C1 segment of cervical spinal cord (tissue), 14 donors: Measurements from ENCODE around the gene DIO2.

Experiments
- DNase-seq, 14 donors: peaks; one replicate each; lab custom pipeline; 2025; lab: John Stamatoyannopoulos, UW

The DIO2 gene

DNA sequence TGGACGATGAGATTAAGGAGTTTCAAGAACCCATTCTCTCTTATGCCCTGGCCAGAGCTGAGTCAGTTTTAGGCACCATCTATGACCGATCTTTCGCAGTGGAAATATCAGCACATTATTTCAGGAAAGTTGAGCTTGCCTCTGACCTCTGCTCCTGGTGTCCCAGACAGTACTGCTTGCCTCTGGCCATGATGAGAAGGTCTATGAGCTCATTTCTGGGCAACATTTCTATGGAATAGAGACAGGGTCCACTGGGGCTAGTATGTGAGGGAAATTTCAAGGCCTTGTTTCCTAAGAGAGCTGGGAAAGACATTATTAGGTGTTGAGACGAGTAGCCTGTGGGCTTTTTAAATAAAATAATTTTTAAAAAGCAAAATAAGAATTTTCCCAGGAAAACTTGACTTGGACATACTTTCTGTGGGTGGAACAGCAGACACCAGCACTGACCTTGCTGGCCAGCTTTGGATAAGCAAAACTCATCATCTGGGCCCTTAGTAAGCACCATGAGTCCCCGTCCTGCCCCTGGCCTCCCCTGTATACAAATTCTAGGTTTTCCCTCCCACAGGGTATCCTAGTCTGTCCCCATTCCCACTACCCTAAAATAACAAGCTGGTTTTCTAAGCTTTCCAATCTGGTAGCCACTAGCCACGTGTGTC lies 43.4 kb downstream of the DIO2 start:
- DNase-seq: no peak

DNA sequence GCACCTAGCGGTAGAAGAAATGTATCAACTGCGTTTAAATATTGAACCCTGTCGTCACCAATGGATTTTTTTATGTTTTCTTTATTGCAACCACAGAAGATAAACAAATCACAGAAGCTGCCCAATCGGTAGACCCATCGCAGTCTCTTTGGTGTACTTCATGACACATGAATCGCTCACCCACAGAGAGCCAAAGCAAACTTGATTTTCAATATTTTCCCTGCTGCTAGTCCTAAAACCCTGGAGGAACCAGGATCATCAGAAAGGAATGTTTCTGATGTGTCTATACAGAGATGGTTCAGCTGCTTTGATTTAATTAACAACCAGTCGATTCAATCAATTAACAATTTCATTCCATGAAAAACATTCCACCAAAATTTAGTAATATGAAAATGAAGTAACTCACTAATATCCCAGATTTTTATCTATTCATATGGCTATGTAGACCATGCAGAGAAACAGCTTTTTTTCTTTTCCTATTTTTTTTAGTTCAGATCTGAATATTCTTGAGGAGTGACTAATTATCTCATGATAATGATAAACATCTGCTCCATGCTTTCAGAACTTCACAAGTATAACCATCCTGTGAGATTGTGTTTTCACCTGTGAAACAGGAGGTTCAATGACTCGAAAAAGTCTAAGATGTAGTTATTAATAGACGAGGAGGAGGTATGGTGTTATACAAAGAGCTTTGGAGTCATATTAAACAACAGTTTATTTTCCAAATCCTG lies 46.1 kb downstream of the DIO2 start:
- no peak for DNase-seq

DNA sequence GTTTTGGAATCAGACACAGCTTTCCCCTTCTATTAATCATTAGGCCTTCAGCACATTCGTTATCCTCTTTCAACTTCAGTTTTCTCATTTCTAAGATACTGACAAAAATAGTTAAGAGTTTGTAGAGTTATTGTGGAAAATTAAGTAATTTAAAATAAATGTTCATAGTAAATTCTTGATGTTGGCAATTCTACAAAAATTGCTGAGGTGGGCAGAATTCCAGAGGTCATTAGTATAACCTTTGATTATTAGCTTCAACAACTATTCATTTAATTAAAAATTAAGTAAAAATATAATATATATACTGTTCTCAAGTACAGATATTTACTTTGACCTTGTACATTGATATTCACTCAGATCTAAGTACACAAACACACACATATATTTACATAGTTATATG lies 58.5 kb downstream of the DIO2 start:
- no peak for DNase-seq

DNA sequence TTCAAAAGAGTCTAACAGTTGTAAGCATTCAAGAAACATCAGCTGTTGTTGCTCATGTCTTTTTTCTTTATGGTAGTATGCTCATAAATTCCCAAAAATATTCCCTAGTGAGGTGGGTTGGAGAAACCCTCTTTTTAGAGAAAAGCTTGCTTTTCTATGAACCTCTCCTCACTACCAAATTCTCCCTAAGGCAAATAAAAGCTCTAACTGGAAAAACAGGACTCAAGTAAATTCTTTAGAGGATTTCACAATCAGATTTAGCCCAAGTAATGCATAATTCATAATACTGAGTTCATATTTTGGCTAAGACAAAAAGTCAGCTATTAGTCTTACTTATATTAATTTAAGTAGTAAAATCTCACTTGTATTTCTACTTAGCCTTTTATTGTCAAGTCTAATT lies 59.1 kb downstream of the DIO2 start:
- DNase-seq: no peak

DNA sequence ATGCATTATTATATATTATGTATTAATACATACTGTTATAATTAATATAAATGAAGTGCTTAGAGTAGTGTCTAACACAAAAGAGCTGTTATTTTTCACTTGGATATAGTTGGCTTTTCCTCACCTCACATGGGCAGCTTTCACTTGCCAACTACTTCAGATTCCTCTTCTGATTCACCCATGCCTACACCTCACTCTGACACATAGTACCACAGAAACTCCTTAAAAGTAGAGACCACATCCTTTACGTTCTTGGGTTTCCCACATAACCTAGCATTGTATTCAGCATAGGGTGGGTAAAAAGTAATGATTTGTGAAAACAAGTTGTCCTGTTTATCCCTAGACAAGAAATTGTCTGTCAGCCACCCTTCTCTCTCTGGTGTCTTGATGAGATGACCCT lies 61.0 kb downstream of the DIO2 start:
- DNase-seq: no peak
